ENCODE results near the gene HSPBAP1.

Gene HSPBAP1

GRCh38 chr3:122786066-122786465, 7.6 kb downstream of the HSPBAP1 start:
- DNase-seq (ENCODE audit: low read depth): no peak
- no peak for TF ChIP-seq CTCF (IDR thresholded peaks at IDR 0.05; ENCODE audit: insufficient read depth, low read depth, low read length, missing control alignments)
- H3K4me3 ChIP-seq (ENCODE audit: low read depth, low read length): no peak overlapping the region

GRCh38 chr3:122785231-122785630, 8.4 kb downstream of the HSPBAP1 start:
- TF ChIP-seq CTCF (IDR thresholded peaks at IDR 0.05; ENCODE audit: insufficient read depth, low read depth, low read length, missing control alignments): no peak
- H3K4me3 ChIP-seq (ENCODE audit: low read depth, low read length): no peak overlapping the region
- DNase-seq (ENCODE audit: low read depth): no peak

- DNase-seq (ENCODE audit: low read depth): no peak
- TF ChIP-seq CTCF (IDR thresholded peaks at IDR 0.05; ENCODE audit: insufficient read depth, low read depth, low read length, missing control alignments): no peak
Observed at GRCh38 chr3:122784436-122784835, 9.2 kb downstream of the HSPBAP1 start.

GRCh38 chr3:122782804-122783203, 10.8 kb downstream of the HSPBAP1 start:
- no peak for TF ChIP-seq CTCF (IDR thresholded peaks at IDR 0.05; ENCODE audit: insufficient read depth, low read depth, low read length, missing control alignments)

More at GRCh38 chr3:122784436-122784835, 9.2 kb downstream of the HSPBAP1 start:
- H3K4me3 ChIP-seq (ENCODE audit: low read depth, low read length): no peak overlapping the region

GRCh38 chr3:122777563-122777962, 16.1 kb downstream of the HSPBAP1 start:
- H3K4me3 ChIP-seq (ENCODE audit: low read depth, low read length): no peak overlapping the region
- no peak for TF ChIP-seq CTCF (IDR thresholded peaks at IDR 0.05; ENCODE audit: insufficient read depth, low read depth, low read length, missing control alignments)
- no peak for DNase-seq (ENCODE audit: low read depth)

More at GRCh38 chr3:122782804-122783203, 10.8 kb downstream of the HSPBAP1 start:
- DNase-seq (ENCODE audit: low read depth): no peak
- no peak overlapping the region for H3K4me3 ChIP-seq (ENCODE audit: low read depth, low read length)

- DNase-seq (ENCODE audit: low read depth): no peak
- no peak for TF ChIP-seq CTCF (IDR thresholded peaks at IDR 0.05; ENCODE audit: insufficient read depth, low read depth, low read length, missing control alignments)
- H3K4me3 ChIP-seq (ENCODE audit: low read depth, low read length): no peak overlapping the region
Observed at GRCh38 chr3:122776675-122777468, 16.8 kb downstream of the HSPBAP1 start.

GRCh38 chr3:122774564-122774963, 19.1 kb downstream of the HSPBAP1 start:
- H3K4me3 ChIP-seq (ENCODE audit: low read depth, low read length): no peak overlapping the region
- no peak for TF ChIP-seq CTCF (IDR thresholded peaks at IDR 0.05; ENCODE audit: insufficient read depth, low read depth, low read length, missing control alignments)
- DNase-seq (ENCODE audit: low read depth): no peak
